IPS-NIHi11 (cell line): Measurements from ENCODE around the gene EXOC5.
"Not testable (repeated sequence)": the region's sequence is repeated elsewhere in the genome, so short reads cannot be mapped to it uniquely, and the experiment has no call there.

Experiments
- DNase-seq: peaks from one replicate; pipeline ENCODE4 v3.0.0; 2012; ENCODE audit warnings: mixed read lengths, low spot score

EXOC5 gene

GRCh38 chr14:57258221-57258620 lies 10.5 kb downstream of the EXOC5 start:
- not testable (repeated sequence) for DNase-seq

- no peak for DNase-seq
These were observed 13.8 kb downstream of the EXOC5 start for GRCh38 chr14:57254884-57255283.

- DNase-seq: no peak
These were observed 21.6 kb downstream of the EXOC5 start for GRCh38 chr14:57246933-57247657.

- no peak for DNase-seq
These were observed 22.8 kb downstream of the EXOC5 start for GRCh38 chr14:57245941-57246340.

GRCh38 chr14:57244106-57244505 lies 24.6 kb downstream of the EXOC5 start:
- no peak for DNase-seq

GRCh38 chr14:57243320-57243719 lies 25.4 kb downstream of the EXOC5 start:
- no peak for DNase-seq

GRCh38 chr14:57240115-57240514 lies 28.6 kb downstream of the EXOC5 start:
- DNase-seq: not testable (repeated sequence)

- DNase-seq: no peak
These were observed 36.7 kb downstream of the EXOC5 start for GRCh38 chr14:57232006-57232405.

- DNase-seq: not testable (repeated sequence)
These were observed 40.4 kb downstream of the EXOC5 start for GRCh38 chr14:57228320-57228719.

GRCh38 chr14:57227083-57227482 lies 41.6 kb downstream of the EXOC5 start:
- no peak for DNase-seq

GRCh38 chr14:57221931-57222330 lies 46.8 kb downstream of the EXOC5 start:
- DNase-seq: no peak

- no peak for DNase-seq
These were observed 55.8 kb downstream of the EXOC5 start for GRCh38 chr14:57212919-57213318.

GRCh38 chr14:57209561-57209960 lies 59.1 kb downstream of the EXOC5 start:
- DNase-seq: no peak

- DNase-seq: no peak
These were observed 62.8 kb downstream of the EXOC5 start for GRCh38 chr14:57205938-57206337.

GRCh38 chr14:57202672-57203071 lies 66.0 kb downstream of the EXOC5 start:
- DNase-seq: not testable (repeated sequence)

GRCh38 chr14:57199921-57200320 lies 68.8 kb downstream of the EXOC5 start:
- DNase-seq: no peak

- peak; percentile 25 for DNase-seq
These were observed 79.6 kb downstream of the EXOC5 start for GRCh38 chr14:57189070-57189469.

GRCh38 chr14:57182760-57183503 lies 85.8 kb downstream of the EXOC5 start:
- DNase-seq: peak; percentile 63

- no peak for DNase-seq
These were observed 89.4 kb downstream of the EXOC5 start for GRCh38 chr14:57179273-57179672.

GRCh38 chr14:57174466-57174865 lies 94.2 kb downstream of the EXOC5 start:
- no peak for DNase-seq

- DNase-seq: no peak
These were observed 96.8 kb downstream of the EXOC5 start for GRCh38 chr14:57171903-57172302.

- no peak for DNase-seq
These were observed 97.3 kb downstream of the EXOC5 start for GRCh38 chr14:57171363-57171762.

- no peak for DNase-seq
These were observed 98.8 kb downstream of the EXOC5 start for GRCh38 chr14:57169901-57170300.
